ENCODE measurements around the gene ZNF284.

ZNF284 gene

GRCh38 chr19:44071824-44072542 lies at the start of gene ZNF284:
Gene ZNF284 (plus strand): TSS chr19:44072159. CDS start chr19:44076390, 4,231 bp downstream.
- in situ Hi-C loops (cut with MboI; ENCODE audit: low sequenced_read_pairs): no loop called here

- in situ Hi-C loops (cut with MboI; ENCODE audit: low sequenced_read_pairs): no loop called here
These were observed 47.1 kb upstream of the ZNF284 start for GRCh38 chr19:44024900-44025216.

- in situ Hi-C loops (cut with MboI; ENCODE audit: low sequenced_read_pairs): no loop called here
These were observed 46.6 kb upstream of the ZNF284 start, which contains the start of gene ZNF222 for GRCh38 chr19:44025217-44025936. Gene ZNF222 (plus strand): TSS chr19:44025379. CDS start chr19:44025437, 58 bp downstream.

- in situ Hi-C loops (cut with MboI; ENCODE audit: low sequenced_read_pairs): no loop called here
These were observed 45.3 kb upstream of the ZNF284 start for GRCh38 chr19:44026622-44027021.

- in situ Hi-C loops (cut with MboI; ENCODE audit: low sequenced_read_pairs): no loop called here
These were observed 39.9 kb upstream of the ZNF284 start for GRCh38 chr19:44032001-44032610.

GRCh38 chr19:44042147-44042546 lies 29.8 kb upstream of the ZNF284 start:
- in situ Hi-C loops (cut with MboI; ENCODE audit: low sequenced_read_pairs): no loop called here

GRCh38 chr19:44050740-44051649 lies 21.0 kb upstream of the ZNF284 start:
- in situ Hi-C loops (cut with MboI; ENCODE audit: low sequenced_read_pairs): no loop called here

- in situ Hi-C loops (cut with MboI; ENCODE audit: low sequenced_read_pairs): no loop called here
These were observed 20.1 kb upstream of the ZNF284 start, which contains the start of gene ZNF223 for GRCh38 chr19:44051650-44052402. Gene ZNF223 (plus strand): TSS chr19:44052036. CDS start chr19:44055177, 3,141 bp downstream.

- in situ Hi-C loops (cut with MboI; ENCODE audit: low sequenced_read_pairs): no loop called here
These were observed 16.1 kb upstream of the ZNF284 start for GRCh38 chr19:44055870-44056269.

GRCh38 chr19:44059229-44059628 lies 12.7 kb upstream of the ZNF284 start:
- in situ Hi-C loops (cut with MboI; ENCODE audit: low sequenced_read_pairs): no loop called here

GRCh38 chr19:44061038-44061437 lies 10.9 kb upstream of the ZNF284 start:
- in situ Hi-C loops (cut with MboI; ENCODE audit: low sequenced_read_pairs): no loop called here

GRCh38 chr19:44066305-44066704 lies 5.7 kb upstream of the ZNF284 start:
- in situ Hi-C loops (cut with MboI; ENCODE audit: low sequenced_read_pairs): no loop called here

GRCh38 chr19:44069415-44069814 lies 2.5 kb upstream of the ZNF284 start:
- in situ Hi-C loops (cut with MboI; ENCODE audit: low sequenced_read_pairs): no loop called here

- in situ Hi-C loops (cut with MboI; ENCODE audit: low sequenced_read_pairs): no loop called here
These were observed 813 bp downstream of the ZNF284 start for GRCh38 chr19:44072543-44073401.

GRCh38 chr19:44076325-44076724 lies 4.4 kb downstream of the ZNF284 start:
- in situ Hi-C loops (cut with MboI; ENCODE audit: low sequenced_read_pairs): no loop called here

- in situ Hi-C loops (cut with MboI; ENCODE audit: low sequenced_read_pairs): no loop called here
These were observed 20.1 kb downstream of the ZNF284 start for GRCh38 chr19:44092108-44092507.

GRCh38 chr19:44093931-44094765 lies 22.2 kb downstream of the ZNF284 start, which contains the start of gene ZNF224:
Gene ZNF224 (plus strand): TSS chr19:44094361. CDS start chr19:44097874, 3,513 bp downstream.
- in situ Hi-C loops (cut with MboI; ENCODE audit: low sequenced_read_pairs): no loop called here

GRCh38 chr19:44107751-44108150 lies 35.8 kb downstream of the ZNF284 start:
- in situ Hi-C loops (cut with MboI; ENCODE audit: low sequenced_read_pairs): no loop called here

Data from HL-60/S4 (cell line).